GM23338 (cell line): ENCODE data around the gene PGA3.
"Not testable (repeated sequence)": the region's sequence is repeated elsewhere in the genome, so short reads cannot be mapped to it uniquely, and the experiment has no call there.

Experiments
- CREB1 ChIP-seq: fragments of 250-450 bp; sonication (Bioruptor Pico); IDR thresholded peaks from 2 replicates; pipeline ENCODE4 v1.5.0; 2020; ENCODE audit warnings: low read depth, mild to moderate bottlenecking, moderate library complexity
- EZH2 ChIP-seq: fragments of 200-600 bp; sonication (generic); IDR thresholded peaks from one replicate; pipeline ENCODE4 v1.8.0; 2017; ENCODE audit warnings: antibody characterized with exemption, mild to moderate bottlenecking, low read depth; ENCODE audit not compliant: unreplicated experiment
- EZH2phosphoT487 ChIP-seq: fragments of 200-600 bp; sonication (generic); IDR thresholded peaks from one replicate; pipeline ENCODE4 v1.8.1; 2018; ENCODE audit warnings: antibody characterized with exemption; ENCODE audit not compliant: unreplicated experiment
- JUNB ChIP-seq: IDR thresholded peaks from one replicate; pipeline ENCODE4 v1.6.1; 2016; ENCODE audit warnings: antibody characterized with exemption; ENCODE audit not compliant: unreplicated experiment
- POLR2AphosphoS5 ChIP-seq: IDR thresholded peaks from 2 replicates; pipeline ENCODE4 v1.6.1; 2016; ENCODE audit warnings: antibody characterized with exemption, low read depth
- STAT1 ChIP-seq: IDR thresholded peaks from one replicate; pipeline ENCODE4 v1.6.1; 2016; ENCODE audit warnings: antibody characterized with exemption; ENCODE audit not compliant: unreplicated experiment
- ZNF331 ChIP-seq: fragments of 250-450 bp; sonication (Bioruptor Pico); IDR thresholded peaks from 2 replicates; pipeline ENCODE4 v1.5.0; 2020; ENCODE audit warnings: low read depth, mild to moderate bottlenecking, moderate library complexity
- TF ChIP-seq, protein P1 (sequence below), 2 experiments: fragments of 200-600 bp in 1 of 2; sonication (generic) in 1 of 2; conservative IDR thresholded peaks; 2 replicates each; pipeline versions ENCODE4 v1.5.1 to v1.6.1; 2016 to 2017; ENCODE audit warnings: antibody characterized with exemption in 2 of 2, low read depth in 2 of 2, mild to moderate bottlenecking in 2 of 2, moderate library complexity in 1 of 2
- TF ChIP-seq, protein P2 (sequence below): IDR thresholded peaks from one replicate; pipeline ENCODE4 v1.6.1; 2018; ENCODE audit warnings: antibody characterized with exemption; ENCODE audit not compliant: unreplicated experiment

DNA sequence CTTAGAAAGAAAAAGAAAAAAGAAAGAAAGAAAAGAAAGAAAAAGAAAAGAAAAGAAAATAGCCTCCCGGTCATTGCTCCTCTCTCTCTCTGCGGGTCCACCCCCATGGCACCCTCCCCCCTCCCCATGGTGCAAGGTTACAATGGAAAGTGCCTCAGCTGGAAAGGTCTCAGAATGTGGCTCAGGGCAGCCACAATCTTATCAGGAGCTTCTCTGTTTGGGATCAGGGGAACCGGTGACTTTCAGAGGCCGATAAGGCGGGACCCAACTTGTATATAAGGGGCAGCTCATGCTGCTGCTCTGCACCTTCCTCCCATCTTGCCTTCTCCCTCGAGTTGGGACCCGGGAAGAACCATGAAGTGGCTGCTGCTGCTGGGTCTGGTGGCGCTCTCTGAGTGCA lies 18.7 kb downstream of the PGA3 start, which contains the start of gene PGA4:
- TF ChIP-seq, protein P1, sequence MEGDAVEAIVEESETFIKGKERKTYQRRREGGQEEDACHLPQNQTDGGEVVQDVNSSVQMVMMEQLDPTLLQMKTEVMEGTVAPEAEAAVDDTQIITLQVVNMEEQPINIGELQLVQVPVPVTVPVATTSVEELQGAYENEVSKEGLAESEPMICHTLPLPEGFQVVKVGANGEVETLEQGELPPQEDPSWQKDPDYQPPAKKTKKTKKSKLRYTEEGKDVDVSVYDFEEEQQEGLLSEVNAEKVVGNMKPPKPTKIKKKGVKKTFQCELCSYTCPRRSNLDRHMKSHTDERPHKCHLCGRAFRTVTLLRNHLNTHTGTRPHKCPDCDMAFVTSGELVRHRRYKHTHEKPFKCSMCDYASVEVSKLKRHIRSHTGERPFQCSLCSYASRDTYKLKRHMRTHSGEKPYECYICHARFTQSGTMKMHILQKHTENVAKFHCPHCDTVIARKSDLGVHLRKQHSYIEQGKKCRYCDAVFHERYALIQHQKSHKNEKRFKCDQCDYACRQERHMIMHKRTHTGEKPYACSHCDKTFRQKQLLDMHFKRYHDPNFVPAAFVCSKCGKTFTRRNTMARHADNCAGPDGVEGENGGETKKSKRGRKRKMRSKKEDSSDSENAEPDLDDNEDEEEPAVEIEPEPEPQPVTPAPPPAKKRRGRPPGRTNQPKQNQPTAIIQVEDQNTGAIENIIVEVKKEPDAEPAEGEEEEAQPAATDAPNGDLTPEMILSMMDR (conservative IDR thresholded peaks at IDR 0.05; ENCODE audit: low read depth in 2 of 2), result not testable (repeated sequence)
- not testable (repeated sequence) for TF ChIP-seq EZH2; CREB1 (CRISPR knock-in tag); POLR2AphosphoS5; EZH2phosphoT487; JUNB; ZNF331 (CRISPR knock-in tag); STAT1
- TF ChIP-seq, protein P2, sequence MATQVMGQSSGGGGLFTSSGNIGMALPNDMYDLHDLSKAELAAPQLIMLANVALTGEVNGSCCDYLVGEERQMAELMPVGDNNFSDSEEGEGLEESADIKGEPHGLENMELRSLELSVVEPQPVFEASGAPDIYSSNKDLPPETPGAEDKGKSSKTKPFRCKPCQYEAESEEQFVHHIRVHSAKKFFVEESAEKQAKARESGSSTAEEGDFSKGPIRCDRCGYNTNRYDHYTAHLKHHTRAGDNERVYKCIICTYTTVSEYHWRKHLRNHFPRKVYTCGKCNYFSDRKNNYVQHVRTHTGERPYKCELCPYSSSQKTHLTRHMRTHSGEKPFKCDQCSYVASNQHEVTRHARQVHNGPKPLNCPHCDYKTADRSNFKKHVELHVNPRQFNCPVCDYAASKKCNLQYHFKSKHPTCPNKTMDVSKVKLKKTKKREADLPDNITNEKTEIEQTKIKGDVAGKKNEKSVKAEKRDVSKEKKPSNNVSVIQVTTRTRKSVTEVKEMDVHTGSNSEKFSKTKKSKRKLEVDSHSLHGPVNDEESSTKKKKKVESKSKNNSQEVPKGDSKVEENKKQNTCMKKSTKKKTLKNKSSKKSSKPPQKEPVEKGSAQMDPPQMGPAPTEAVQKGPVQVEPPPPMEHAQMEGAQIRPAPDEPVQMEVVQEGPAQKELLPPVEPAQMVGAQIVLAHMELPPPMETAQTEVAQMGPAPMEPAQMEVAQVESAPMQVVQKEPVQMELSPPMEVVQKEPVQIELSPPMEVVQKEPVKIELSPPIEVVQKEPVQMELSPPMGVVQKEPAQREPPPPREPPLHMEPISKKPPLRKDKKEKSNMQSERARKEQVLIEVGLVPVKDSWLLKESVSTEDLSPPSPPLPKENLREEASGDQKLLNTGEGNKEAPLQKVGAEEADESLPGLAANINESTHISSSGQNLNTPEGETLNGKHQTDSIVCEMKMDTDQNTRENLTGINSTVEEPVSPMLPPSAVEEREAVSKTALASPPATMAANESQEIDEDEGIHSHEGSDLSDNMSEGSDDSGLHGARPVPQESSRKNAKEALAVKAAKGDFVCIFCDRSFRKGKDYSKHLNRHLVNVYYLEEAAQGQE, result not testable (repeated sequence)
